IMR-90 (cell line): ENCODE measurements around the gene SPZ1.

Experiments
- BHLHE40 ChIP-seq: fragments of 150-350 bp; IDR thresholded peaks from 2 replicates; pipeline ENCODE4 v1.6.1; 2016; ENCODE audit warnings: mild to moderate bottlenecking, low read depth, low read length
- TF ChIP-seq, protein P1 (sequence below): conservative IDR thresholded peaks from 2 replicates; pipeline ENCODE4 v1.5.1; 2012; ENCODE audit warnings: mild to moderate bottlenecking, low read depth, low read length, improper control_type of control experiment

DNA sequence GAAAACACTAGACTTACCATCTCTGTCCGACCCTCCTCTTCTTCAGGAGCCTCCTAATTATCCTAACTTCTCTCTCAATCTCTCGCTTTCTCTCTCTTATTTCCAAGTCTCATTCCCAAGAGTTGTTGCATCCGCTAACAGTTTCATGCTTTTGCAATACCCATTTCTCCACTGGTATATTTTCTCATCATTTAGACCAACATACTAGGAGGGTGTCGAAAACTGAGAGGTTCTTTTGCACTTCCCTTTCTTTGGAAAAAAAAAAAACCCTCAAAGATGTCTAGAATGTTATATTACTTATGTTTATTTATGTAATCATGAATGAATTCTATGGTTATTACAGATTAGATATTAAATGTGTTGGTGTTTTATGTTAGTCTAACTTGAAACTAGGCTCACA is 35.9 kb downstream of the SPZ1 start:
- TF ChIP-seq, protein P1, sequence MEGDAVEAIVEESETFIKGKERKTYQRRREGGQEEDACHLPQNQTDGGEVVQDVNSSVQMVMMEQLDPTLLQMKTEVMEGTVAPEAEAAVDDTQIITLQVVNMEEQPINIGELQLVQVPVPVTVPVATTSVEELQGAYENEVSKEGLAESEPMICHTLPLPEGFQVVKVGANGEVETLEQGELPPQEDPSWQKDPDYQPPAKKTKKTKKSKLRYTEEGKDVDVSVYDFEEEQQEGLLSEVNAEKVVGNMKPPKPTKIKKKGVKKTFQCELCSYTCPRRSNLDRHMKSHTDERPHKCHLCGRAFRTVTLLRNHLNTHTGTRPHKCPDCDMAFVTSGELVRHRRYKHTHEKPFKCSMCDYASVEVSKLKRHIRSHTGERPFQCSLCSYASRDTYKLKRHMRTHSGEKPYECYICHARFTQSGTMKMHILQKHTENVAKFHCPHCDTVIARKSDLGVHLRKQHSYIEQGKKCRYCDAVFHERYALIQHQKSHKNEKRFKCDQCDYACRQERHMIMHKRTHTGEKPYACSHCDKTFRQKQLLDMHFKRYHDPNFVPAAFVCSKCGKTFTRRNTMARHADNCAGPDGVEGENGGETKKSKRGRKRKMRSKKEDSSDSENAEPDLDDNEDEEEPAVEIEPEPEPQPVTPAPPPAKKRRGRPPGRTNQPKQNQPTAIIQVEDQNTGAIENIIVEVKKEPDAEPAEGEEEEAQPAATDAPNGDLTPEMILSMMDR: no peak
- TF ChIP-seq BHLHE40: no peak
